Skin epidermis (tissue), 12 donors: ENCODE results near the gene EPS8.

Experiments used
- H3K27ac ChIP-seq, 21 experiments: fragments of 200-600 bp; sonication (generic) in 11 of 21; one replicate each; pipeline ENCODE4 v1.5.0; 2020; ENCODE audit warnings: mild to moderate bottlenecking in 3 of 21, inconsistent platforms in 2 of 21, moderate library complexity in 2 of 21
- H3K4me3 ChIP-seq, 7 experiments: fragments of 200-600 bp; sonication (generic) in 2 of 7; one replicate each; pipeline ENCODE4 v1.5.0; 2020; ENCODE audit warnings: inconsistent platforms in 2 of 7, mild to moderate bottlenecking in 2 of 7, moderate library complexity in 1 of 7

Gene EPS8

GRCh38 chr12:15726027-15726877 lies 62.9 kb downstream of the EPS8 start:
- Histone ChIP-seq H3K27ac (peak overlapping the region in 8 of 21 experiments; percentile 1 to 71 (median 44)), H3K4me3 (no peak overlapping the region)

GRCh38 chr12:15722951-15723350 lies 66.2 kb downstream of the EPS8 start:
- Histone ChIP-seq H3K4me3 (no peak overlapping the region), H3K27ac (no peak overlapping the region)

DNA sequence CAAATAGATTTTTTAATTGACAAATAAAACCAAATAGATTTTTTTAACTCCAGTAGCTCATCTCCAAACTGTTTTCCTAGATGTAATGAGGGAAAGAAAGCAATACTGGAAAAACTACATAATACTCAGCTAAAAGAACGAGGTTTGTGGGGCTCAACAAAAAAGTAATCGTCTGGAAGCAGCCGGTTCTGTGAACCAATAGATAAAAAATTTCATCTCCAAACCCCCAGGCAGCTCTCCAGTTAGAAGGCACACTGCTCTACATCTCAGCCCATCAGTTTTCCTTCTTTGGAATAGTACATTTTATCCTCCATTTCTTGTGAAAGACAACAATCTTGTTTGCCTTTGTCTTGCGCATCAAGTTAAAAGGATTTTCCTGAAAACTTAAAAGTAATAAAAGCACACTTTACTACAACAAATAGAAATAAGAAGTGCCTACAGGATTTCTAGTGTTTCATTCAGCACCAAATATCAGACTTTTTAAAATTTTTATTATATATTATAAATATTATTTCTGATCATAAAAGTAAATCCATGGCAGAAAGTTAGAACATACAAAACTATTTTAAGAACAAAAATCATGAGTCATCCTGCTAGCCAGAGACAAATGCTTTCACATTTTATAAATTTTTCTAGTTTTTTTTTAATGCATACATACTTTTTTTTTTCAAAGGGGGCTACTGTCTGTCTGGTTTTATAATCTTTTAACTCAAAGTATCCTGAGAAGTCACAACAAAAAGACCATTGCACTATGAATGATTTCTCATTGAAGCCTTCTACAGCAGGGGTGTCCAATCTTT lies 67.7 kb downstream of the EPS8 start:
- H3K27ac ChIP-seq, result peak overlapping the region in 4 of 21 experiments; percentile 25 to 48 (median 31)
- no peak overlapping the region for H3K4me3 ChIP-seq

DNA sequence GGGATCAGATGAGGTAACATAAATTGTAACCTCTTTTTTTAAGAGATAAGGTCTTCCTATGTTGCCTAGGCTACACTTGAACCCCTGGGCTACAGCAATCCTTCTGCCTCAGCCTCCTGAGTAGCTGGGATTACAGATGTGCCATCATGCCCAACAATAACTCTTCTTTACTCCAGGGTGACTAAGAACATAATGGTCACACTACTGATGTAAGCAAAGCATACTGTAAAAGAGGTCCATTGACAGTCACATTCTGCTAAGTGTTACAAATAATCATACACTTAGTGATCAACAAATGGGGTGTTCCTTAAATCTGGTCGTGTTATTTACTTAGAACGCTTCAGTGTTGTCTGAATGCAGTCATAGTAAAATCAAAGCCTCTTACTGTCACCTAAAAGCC lies 68.9 kb downstream of the EPS8 start:
- no peak overlapping the region for H3K27ac ChIP-seq
- H3K4me3 ChIP-seq, result no peak overlapping the region

- Histone ChIP-seq H3K27ac (no peak overlapping the region), H3K4me3 (no peak overlapping the region)
Measured at GRCh38 chr12:15719230-15719629, 70.0 kb downstream of the EPS8 start.

DNA sequence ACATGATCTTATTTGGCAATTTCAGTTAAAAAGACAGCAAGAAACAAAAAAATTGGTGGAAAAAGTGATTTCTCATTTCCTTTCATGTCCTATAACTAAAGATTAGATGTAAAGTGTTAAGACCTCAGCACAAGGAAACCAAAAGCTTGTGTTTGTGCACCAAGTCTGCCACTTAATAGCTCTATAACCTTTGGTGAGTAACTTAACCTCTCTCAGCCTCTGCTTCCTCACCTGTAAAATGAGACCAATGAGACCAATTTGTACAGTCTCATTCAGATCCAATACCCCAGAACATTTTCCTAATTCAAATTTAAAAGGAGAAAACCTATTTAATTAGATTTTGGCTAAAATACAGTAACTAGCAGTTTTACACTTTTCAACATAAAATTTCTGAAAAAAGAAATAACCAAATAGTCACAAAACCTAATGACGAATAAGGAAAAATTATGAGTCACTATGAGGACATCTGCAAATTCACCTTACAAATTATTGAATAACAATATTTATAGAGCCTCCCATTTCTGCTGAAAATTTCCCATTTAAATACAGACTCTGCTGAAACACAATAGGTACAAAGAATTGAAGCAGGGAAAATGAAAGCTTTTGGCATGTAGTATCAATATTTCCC lies 71.1 kb downstream of the EPS8 start:
- peak overlapping the region in 1 of 21 experiments; percentile 26 for H3K27ac ChIP-seq

DNA sequence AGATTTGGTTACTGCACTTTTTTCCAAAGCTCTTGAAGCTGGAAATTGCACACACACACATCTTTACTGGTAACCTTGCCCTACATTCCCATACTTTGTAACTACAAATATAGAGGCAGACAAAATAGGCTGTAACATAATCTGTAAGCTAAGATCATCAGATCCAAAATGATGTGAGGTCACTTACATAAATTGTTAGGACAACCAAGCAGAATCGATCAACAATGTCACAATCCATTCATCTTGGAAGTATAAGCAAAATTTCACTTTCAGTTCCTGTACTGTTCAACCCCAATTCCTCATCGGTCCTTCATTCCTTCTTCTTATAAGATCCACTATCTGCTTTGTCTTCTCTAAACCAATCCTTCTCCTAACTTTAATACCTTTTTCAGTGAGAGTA lies 72.6 kb downstream of the EPS8 start:
- H3K27ac ChIP-seq, result no peak overlapping the region

More for the DNA sequence above, 71.1 kb downstream of the EPS8 start:
- no peak overlapping the region for H3K4me3 ChIP-seq

GRCh38 chr12:15714256-15714655 lies 74.9 kb downstream of the EPS8 start:
- H3K4me3 ChIP-seq, result no peak overlapping the region
- H3K27ac ChIP-seq, result no peak overlapping the region

More for the DNA sequence above, 72.6 kb downstream of the EPS8 start:
- H3K4me3 ChIP-seq, result no peak overlapping the region

DNA sequence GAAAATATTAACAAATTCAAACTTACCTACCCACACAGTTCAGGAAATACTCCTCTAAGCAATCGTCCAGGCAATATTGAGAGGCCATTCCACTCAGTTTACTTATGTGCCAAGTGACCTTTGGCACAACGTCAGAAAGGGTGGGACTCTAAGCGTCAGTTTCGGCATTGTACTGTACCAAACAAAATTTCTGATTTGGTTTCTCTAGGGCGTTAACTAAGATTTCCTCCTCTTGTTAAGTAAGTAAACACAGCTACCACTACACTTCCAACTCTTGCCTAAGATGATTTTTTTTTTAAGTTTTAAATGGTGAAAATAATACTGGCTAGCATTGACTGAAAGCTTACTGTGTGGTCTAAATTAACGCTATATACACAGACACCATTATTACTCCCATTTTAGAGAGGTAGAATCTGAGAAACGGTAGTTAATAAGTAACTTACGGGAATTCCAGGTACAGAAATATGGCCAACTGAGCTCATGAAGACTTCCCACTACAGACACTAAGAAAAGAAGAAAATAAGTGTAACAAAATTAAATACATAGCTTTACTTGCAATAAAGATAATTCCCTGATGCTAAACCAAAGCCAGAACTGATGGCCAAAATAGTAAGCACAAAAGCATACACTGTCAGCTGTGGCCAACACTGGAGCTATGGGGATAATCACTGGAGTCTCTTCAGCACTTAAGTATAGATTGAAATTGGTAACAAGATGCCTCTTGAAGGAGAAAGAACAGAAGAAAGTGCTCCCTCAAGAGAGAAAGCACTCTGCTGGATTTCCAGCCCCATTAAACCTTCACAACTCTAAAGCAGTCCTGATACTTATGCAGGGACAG lies 76.1 kb downstream of the EPS8 start:
- Histone ChIP-seq H3K4me3 (no peak overlapping the region), H3K27ac (peak overlapping the region in 4 of 21 experiments; percentile 9 to 45 (median 24))

GRCh38 chr12:15712160-15712559 lies 77.0 kb downstream of the EPS8 start:
- peak overlapping the region in 1 of 21 experiments; percentile 37 for H3K27ac ChIP-seq
- H3K4me3 ChIP-seq, result no peak overlapping the region

GRCh38 chr12:15710860-15711510 lies 78.2 kb downstream of the EPS8 start:
- Histone ChIP-seq H3K27ac (no peak overlapping the region), H3K4me3 (no peak overlapping the region)

GRCh38 chr12:15709551-15709950 lies 79.6 kb downstream of the EPS8 start:
- H3K27ac ChIP-seq, result no peak overlapping the region
- H3K4me3 ChIP-seq, result no peak overlapping the region

GRCh38 chr12:15708396-15709076 lies 80.7 kb downstream of the EPS8 start:
- Histone ChIP-seq H3K4me3 (no peak overlapping the region), H3K27ac (no peak overlapping the region)

GRCh38 chr12:15707516-15708199 lies 81.5 kb downstream of the EPS8 start:
- H3K27ac ChIP-seq, result no peak overlapping the region

DNA sequence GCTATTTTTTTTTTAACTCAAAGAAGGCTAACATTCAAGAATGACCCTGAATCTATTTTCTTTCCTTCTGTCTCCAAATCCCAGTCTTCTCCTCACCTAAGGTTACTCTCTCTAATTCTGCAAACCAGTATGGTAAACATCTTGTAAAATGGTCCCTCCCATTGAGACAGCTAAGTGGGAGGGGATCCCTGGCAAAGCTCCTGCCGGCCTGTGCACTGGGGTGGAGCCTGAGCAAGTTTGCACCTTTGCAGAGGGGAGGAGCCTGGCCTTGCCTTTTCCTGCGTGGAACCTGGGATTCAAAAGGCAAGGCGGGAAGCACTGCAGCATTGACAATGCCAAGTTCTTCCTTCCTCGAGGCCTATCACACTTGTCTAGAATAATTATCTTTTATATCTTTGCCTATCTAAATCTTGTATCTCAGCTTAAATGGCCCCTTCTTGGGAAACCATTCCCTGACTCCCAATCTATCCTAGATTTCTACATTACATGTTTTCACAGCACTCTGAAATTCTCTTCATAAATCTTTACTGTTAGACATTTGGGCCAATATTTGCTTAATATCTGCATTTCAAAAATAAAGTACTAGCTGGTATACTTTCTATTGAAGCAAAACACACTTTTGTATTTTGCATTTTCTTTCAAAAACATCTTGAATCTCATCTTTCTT lies 83.0 kb downstream of the EPS8 start:
- Histone ChIP-seq H3K4me3 (no peak overlapping the region), H3K27ac (no peak overlapping the region)

More at GRCh38 chr12:15707516-15708199, 81.5 kb downstream of the EPS8 start:
- no peak overlapping the region for H3K4me3 ChIP-seq

- Histone ChIP-seq H3K27ac (no peak overlapping the region), H3K4me3 (no peak overlapping the region)
Measured at GRCh38 chr12:15705606-15706005, 83.6 kb downstream of the EPS8 start.

- Histone ChIP-seq H3K27ac (peak overlapping the region in 12 of 21 experiments; percentile 4 to 71 (median 51)), H3K4me3 (no peak overlapping the region)
Measured at GRCh38 chr12:15702276-15702675, 86.9 kb downstream of the EPS8 start.
